CD4-positive, alpha-beta T cell treated with Interleukin-12 subunit alpha and Interleukin-12 subunit beta, for 1 hour (primary cell): ENCODE measurements around the gene ACSF3.
"Not testable (repeated sequence)": the region's sequence is repeated elsewhere in the genome, so short reads cannot be mapped to it uniquely, and the experiment has no call there.

Experiments
- DNase-seq: peaks from one replicate; pipeline ENCODE4 v3.0.0-alpha.2; 2020

The ACSF3 gene

GRCh38 chr16:89073346-89074071, 20.1 kb upstream of the ACSF3 start:
- DNase-seq, result no peak

GRCh38 chr16:89074072-89074674, 19.5 kb upstream of the ACSF3 start:
- not testable (repeated sequence) for DNase-seq

- DNase-seq, result no peak
Measured at GRCh38 chr16:89074803-89075688, 18.6 kb upstream of the ACSF3 start.

GRCh38 chr16:89076159-89076558, 17.5 kb upstream of the ACSF3 start:
- no peak for DNase-seq

- no peak for DNase-seq
Measured at GRCh38 chr16:89077076-89077475, 16.6 kb upstream of the ACSF3 start.

- no peak for DNase-seq
Measured at GRCh38 chr16:89078172-89078571, 15.5 kb upstream of the ACSF3 start.

- no peak for DNase-seq
Measured at GRCh38 chr16:89079434-89079980, 14.1 kb upstream of the ACSF3 start.

- DNase-seq, result no peak
Measured at GRCh38 chr16:89080196-89080853, 13.3 kb upstream of the ACSF3 start.

GRCh38 chr16:89081556-89081955, 12.1 kb upstream of the ACSF3 start:
- no peak for DNase-seq

- peak; percentile 56 for DNase-seq
Measured at GRCh38 chr16:89084411-89084810, 9.2 kb upstream of the ACSF3 start.

- no peak for DNase-seq
Measured at GRCh38 chr16:89084814-89085612, 8.6 kb upstream of the ACSF3 start.

GRCh38 chr16:89085755-89086154, 7.9 kb upstream of the ACSF3 start:
- DNase-seq, result no peak

- DNase-seq, result no peak
Measured at GRCh38 chr16:89087922-89088497, 5.6 kb upstream of the ACSF3 start.

GRCh38 chr16:89089120-89089519, 4.5 kb upstream of the ACSF3 start:
- DNase-seq, result no peak

- DNase-seq, result no peak
Measured at GRCh38 chr16:89090182-89090630, 3.4 kb upstream of the ACSF3 start.

GRCh38 chr16:89090669-89091426, 2.8 kb upstream of the ACSF3 start:
- no peak for DNase-seq

GRCh38 chr16:89092013-89092412, 1.6 kb upstream of the ACSF3 start:
- DNase-seq, result no peak

- DNase-seq, result not testable (repeated sequence)
Measured at GRCh38 chr16:89093252-89093601, 425 bp upstream of the ACSF3 start.

- DNase-seq, result peak; percentile 26
Measured at GRCh38 chr16:89094252-89094879, 714 bp downstream of the ACSF3 start.

GRCh38 chr16:89094880-89095258, 1.2 kb downstream of the ACSF3 start:
- no peak for DNase-seq
